GM12878 (cell line): Measurements from ENCODE around the gene UBAP1L. TPM values are rescaled to one million over a fixed set of nuclear protein-coding genes. Genes with fewer than 3 reads are reported as not detected.

Source experiments
- ATAC-seq: fragments of 200-7000 bp; cut with Tn5 transposase; 3 replicates; pipeline ENCODE4 v1.9.1; 2020; ENCODE audit warnings: mild to moderate bottlenecking, moderate library complexity
- BruUV-seq: library from RNA; stranded (reverse); fragments of 400-500 nt; replicated peaks from 2 replicates; lab custom pipeline; 2021; lab: Mats Ljungman, UMichigan
- CTCF ChIA-PET: fragments of 300-600 bp; sonication (Branson Sonifier 250); formaldehyde crosslinking; extraction: SDS; loops from one replicate; lab custom pipeline; 2021; ENCODE audit warnings: inconsistent platforms; lab: Yijun Ruan, JAX
- POLR2A ChIA-PET: fragments of 350-600 bp; formaldehyde crosslinking; extraction: SDS; loops from one replicate; lab custom pipeline; 2021; ENCODE audit warnings: inconsistent platforms; lab: Charles Lee
- RAD21 ChIA-PET: fragments of 300-600 bp; sonication (Branson Sonifier 250); formaldehyde crosslinking; loops from one replicate; lab custom pipeline; 2023; ENCODE audit warnings: antibody characterized with exemption; ENCODE audit not compliant: unreplicated experiment; lab: Charles Lee
- SMC1A ChIA-PET: fragments of 300-600 bp; sonication (Branson Sonifier 250); formaldehyde crosslinking; loops from one replicate; lab custom pipeline; 2023; ENCODE audit not compliant: unreplicated experiment, uncharacterized antibody; lab: Charles Lee
- DNase-seq: peaks from one replicate; pipeline ENCODE4 v3.0.0-alpha.2; 2011; ENCODE audit warnings: low read depth, low spot score
- FAIRE-seq: peaks from 3 replicates; lab custom pipeline; 2011; peaks lifted over from hg19 to GRCh38; lab: Jason Lieb, UNC
- H2AFZ ChIP-seq: 2 replicates; pipeline ENCODE4 v1.6.0; 2011; ENCODE audit warnings: low read depth, low read length, control low read depth; ENCODE audit not compliant: control insufficient read depth
- H3K27ac ChIP-seq: 2 replicates; pipeline ENCODE4 v1.5.1; 2011; ENCODE audit warnings: control low read depth; ENCODE audit not compliant: control insufficient read depth, insufficient read depth
- H3K27me3 ChIP-seq, 2 experiments: replicated peaks in 1 of 2; 2 replicates each; pipeline versions ENCODE4 v1.6.0 to v1.6.1; 2011; ENCODE audit warnings: low read length in 1 of 2; ENCODE audit not compliant: control insufficient read depth in 2 of 2, insufficient read depth in 2 of 2
- H3K36me3 ChIP-seq, 2 experiments: 2 replicates each; pipeline ENCODE4 v1.5.1; 2011; ENCODE audit warnings: low read length in 1 of 2; ENCODE audit not compliant: control insufficient read depth in 2 of 2, insufficient read depth in 2 of 2
- H3K4me1 ChIP-seq: 2 replicates; pipeline ENCODE4 v1.6.1; 2011; ENCODE audit warnings: mild to moderate bottlenecking, low read length, moderate library complexity, mixed read lengths; ENCODE audit not compliant: control insufficient read depth, insufficient read depth
- H3K4me2 ChIP-seq: 2 replicates; pipeline ENCODE4 v1.6.0; 2011; ENCODE audit warnings: control low read depth; ENCODE audit not compliant: control insufficient read depth, insufficient read depth
- H3K4me3 ChIP-seq: fragments of 200-600 bp; sonication (generic); 2 replicates; pipeline ENCODE4 v1.5.1; 2016
- H3K79me2 ChIP-seq: 2 replicates; pipeline ENCODE4 v1.6.0; 2011; ENCODE audit warnings: low read length; ENCODE audit not compliant: control insufficient read depth, insufficient read depth
- H3K9ac ChIP-seq: 2 replicates; pipeline ENCODE4 v1.8.0; 2011; ENCODE audit warnings: low read length, control low read depth, mixed read lengths; ENCODE audit not compliant: control insufficient read depth, insufficient read depth
- H3K9me3 ChIP-seq: replicated peaks from 3 replicates; pipeline ENCODE4 v1.5.1; 2011; ENCODE audit warnings: mild to moderate bottlenecking, low read length; ENCODE audit not compliant: control insufficient read depth, insufficient read depth
- H4K20me1 ChIP-seq: 2 replicates; pipeline ENCODE4 v1.6.0; 2011; ENCODE audit not compliant: control insufficient read depth, insufficient read depth
- FOXM1 ChIP-seq: IDR thresholded peaks from 2 replicates; pipeline ENCODE4 v1.6.1; 2012; ENCODE audit warnings: low read depth, mild to moderate bottlenecking, inconsistent platforms, low read length, moderate library complexity
- ZBTB4 ChIP-seq: fragments of 450-650 bp; formaldehyde crosslinking; IDR thresholded peaks from 2 replicates; pipeline ENCODE4 v1.4.0; 2022; ENCODE audit warnings: mild to moderate bottlenecking, moderate library complexity
- WGBS: methylation state at CpG from one replicate; pipeline ENCODE4 v1.1.6; 2016; ENCODE audit warnings: low lambda C conversion rate; ENCODE audit not compliant: insufficient replicate concordance, insufficient coverage; ENCODE audit errors: missing lambda C conversion rate; 5-methylcytosine and 5-hydroxymethylcytosine counted together
- in situ Hi-C: fragments of 300-500 bp; cut with MboI; formaldehyde crosslinking; loops from 9 replicates; pipeline ENCODE4 v1.14.3; 2018; ENCODE audit warnings: mixed read lengths
- intact Hi-C: fragments of 100-400 bp; cut with micrococcal nuclease; formaldehyde crosslinking; loops from one replicate; pipeline ENCODE4 v1.14.2; 2022; ENCODE audit not compliant: unreplicated experiment
- polyA plus RNA-seq, 11 experiments: library from polyadenylated mRNA; depleted of rRNA in 4 of 11; unstranded in 6 of 11; stranded (reverse) in 5 of 11; fragments of >200 nt; fragmentation: Nextera tagmentation in 4 of 11; fragmentation: Illumina TruSeq in 1 of 11; extraction: Ambion mirVana in 4 of 11; extraction: Trizol in 1 of 11; gene quantifications; 1 replicate in 1 of 11; 2 replicates in 10 of 11; pipeline versions ENCODE4 v1.2.1 to v1.2.3, GENCODE V29; 2011 to 2016; ENCODE audit warnings: inconsistent platforms in 2 of 11, missing spikeins in 2 of 11, low read depth in 1 of 11
- small RNA-seq: library from RNA; depleted of rRNA; stranded (forward); fragments of <200 nt; gene quantifications from one replicate; pipeline ENCODE3, GENCODE V24; 2014
- total RNA-seq, 4 experiments: library from RNA; depleted of rRNA in 3 of 4; stranded (reverse); fragments of >200 nt in 3 of 4; fragmentation: Illumina TruSeq in 1 of 4; extraction: Trizol in 1 of 4; gene quantifications; 2 replicates each; pipeline versions ENCODE4 v1.2.1 to v1.2.3, GENCODE V29; 2013 to 2021

UBAP1L gene
- total and polyA plus RNA-seq, 10 of the 15 experiments (the other 5 are each of a cell fraction or from before 2014, with no cell fraction given): 0.03 to 2.6 (median 1.0) TPM

- WGBS: 43% methylated on average over 4 of the region's 4 CpGs
- Histone ChIP-seq H3K4me2 (no peak overlapping the region), H2AFZ (no peak overlapping the region), H3K79me2 (no peaks in the 10 kb centered on the region), H3K27me3 (no peaks in the 10 kb centered on the region), H4K20me1 (no peaks in the 10 kb centered on the region), H3K9ac (no peak overlapping the region), H3K27ac (no peak overlapping the region), H3K4me3 (no peak overlapping the region), H3K4me1 (no peaks in the 10 kb centered on the region), H3K9me3 (no peaks in the 10 kb centered on the region), H3K36me3 (no peaks in the 10 kb centered on the region)
- ChIA-PET POLR2A (interaction anchor here (0.6 to 2.5 kb wide), 3 partner anchors 9 to 62 kb away, joined by 3 to 6 read pairs (median 3); no protein-coding TSS in a partner anchor), CTCF (interaction anchor here (0.5 to 3.5 kb wide), 10 partner anchors 9 to 781 kb away, joined by 3 to 22 read pairs (median 4); no protein-coding TSS in a partner anchor), SMC1A (interaction anchor here (0.8 to 4.9 kb wide), 2 partner anchors 9 to 310 kb away, joined by 3 to 28 read pairs; no protein-coding TSS in a partner anchor), RAD21 (interaction anchor here (1.0 to 3.3 kb wide), 3 partner anchors 9 to 41 kb away, joined by 3 to 20 read pairs (median 4); no protein-coding TSS in a partner anchor)
- no peak for ATAC-seq
- BruUV-seq: no TSS peak
- in situ Hi-C loops (no loop called here), intact Hi-C loops (no loop called here)
- FAIRE-seq: no peak
- no peak for TF ChIP-seq ZBTB4 (CRISPR knock-in tag)
- no peak for TF ChIP-seq FOXM1
- no peak for DNase-seq
These were observed 72.1 kb downstream of the UBAP1L start for GRCh38 chr15:65042776-65043327.

Small RNA genes within 50 kb of the gene (small RNA-seq; reads per million reads assigned to genes)
- gene AC013553.1: not detected

Other genes starting within 250 kb of the UBAP1L start
Only the 7 nearest of the 12 such genes appear.
- gene MTFMT, start 85.6 kb downstream of the UBAP1L start, total RNA-seq (2014; rRNA removed): 17.4 and 21.1 TPM in 2 replicates
- gene MTFMT, start 85.6 kb downstream of the UBAP1L start, total RNA-seq (2014; rRNA removed; fragmentation: Illumina TruSeq; extraction: Trizol): 16.1 and 16.9 TPM in 2 replicates
- 16.1 and 16.7 TPM in 2 replicates for gene MTFMT, start 85.6 kb downstream of the UBAP1L start, total RNA-seq (2021)
- 18.1 and 21.2 TPM in 2 replicates for gene MTFMT, start 85.6 kb downstream of the UBAP1L start, polyA plus RNA-seq (2011; rRNA removed)
- 18.3 and 20.0 TPM in 2 replicates for gene MTFMT, start 85.6 kb downstream of the UBAP1L start, polyA plus RNA-seq (2014; fragmentation: Illumina TruSeq; extraction: Trizol)
- 1 to 10 TPM; 1.7 to 3.3 TPM for gene MTFMT, start 85.6 kb downstream of the UBAP1L start, polyA plus RNA-seq (2014; fragmentation: Nextera tagmentation; extraction: Ambion mirVana)
- 14.7 and 17.3 TPM in 2 replicates for gene MTFMT, start 85.6 kb downstream of the UBAP1L start, polyA plus RNA-seq (2014; rRNA removed)
- gene MTFMT, start 85.6 kb downstream of the UBAP1L start, polyA plus RNA-seq (2016; fragmentation: Nextera tagmentation; extraction: Ambion mirVana): 10 to 100 TPM; 25.9 to 29.8 TPM
- 0.17 TPM in 1 of 2 replicates, not detected in the other for gene SLC51B, start 69.8 kb downstream of the UBAP1L start, total RNA-seq (2014; rRNA removed)
- not detected in 2 replicates for gene SLC51B, start 69.8 kb downstream of the UBAP1L start, total RNA-seq (2014; rRNA removed; fragmentation: Illumina TruSeq; extraction: Trizol)
- not detected in 2 replicates for gene SLC51B, start 69.8 kb downstream of the UBAP1L start, total RNA-seq (2021)
- 0.13 TPM in 1 of 2 replicates, not detected in the other for gene SLC51B, start 69.8 kb downstream of the UBAP1L start, polyA plus RNA-seq (2011; rRNA removed)
- not detected in 2 replicates for gene SLC51B, start 69.8 kb downstream of the UBAP1L start, polyA plus RNA-seq (2014; fragmentation: Illumina TruSeq; extraction: Trizol)
- gene SLC51B, start 69.8 kb downstream of the UBAP1L start, polyA plus RNA-seq (2014; fragmentation: Nextera tagmentation; extraction: Ambion mirVana): under 1 TPM; 0.05 to 0.13 TPM
- not detected in 2 replicates for gene SLC51B, start 69.8 kb downstream of the UBAP1L start, polyA plus RNA-seq (2014; rRNA removed)
- gene SLC51B, start 69.8 kb downstream of the UBAP1L start, polyA plus RNA-seq (2016; fragmentation: Nextera tagmentation; extraction: Ambion mirVana): not detected
- gene RASL12, start 47.2 kb downstream of the UBAP1L start, total RNA-seq (2014; rRNA removed): 0.06 TPM in 1 of 2 replicates, not detected in the other
- gene RASL12, start 47.2 kb downstream of the UBAP1L start, total RNA-seq (2014; rRNA removed; fragmentation: Illumina TruSeq; extraction: Trizol): not detected in 2 replicates
- gene RASL12, start 47.2 kb downstream of the UBAP1L start, total RNA-seq (2021): 0.10 TPM in 1 of 2 replicates, not detected in the other
- gene RASL12, start 47.2 kb downstream of the UBAP1L start, polyA plus RNA-seq (2011; rRNA removed): not detected in 2 replicates
- 0.06 TPM in 1 of 2 replicates, not detected in the other for gene RASL12, start 47.2 kb downstream of the UBAP1L start, polyA plus RNA-seq (2014; fragmentation: Illumina TruSeq; extraction: Trizol)
- gene RASL12, start 47.2 kb downstream of the UBAP1L start, polyA plus RNA-seq (2014; fragmentation: Nextera tagmentation; extraction: Ambion mirVana): not detected
- 0.08 TPM in 1 of 2 replicates, not detected in the other for gene RASL12, start 47.2 kb downstream of the UBAP1L start, polyA plus RNA-seq (2014; rRNA removed)
- gene RASL12, start 47.2 kb downstream of the UBAP1L start, polyA plus RNA-seq (2016; fragmentation: Nextera tagmentation; extraction: Ambion mirVana): not detected
- 0.06 TPM in 1 of 2 replicates, not detected in the other for gene KBTBD13, start 38.5 kb downstream of the UBAP1L start, total RNA-seq (2014; rRNA removed)
- gene KBTBD13, start 38.5 kb downstream of the UBAP1L start, total RNA-seq (2014; rRNA removed; fragmentation: Illumina TruSeq; extraction: Trizol): not detected in 2 replicates
- not detected in 2 replicates for gene KBTBD13, start 38.5 kb downstream of the UBAP1L start, total RNA-seq (2021)
- not detected in 2 replicates for gene KBTBD13, start 38.5 kb downstream of the UBAP1L start, polyA plus RNA-seq (2011; rRNA removed)
- not detected in 2 replicates for gene KBTBD13, start 38.5 kb downstream of the UBAP1L start, polyA plus RNA-seq (2014; fragmentation: Illumina TruSeq; extraction: Trizol)
- not detected for gene KBTBD13, start 38.5 kb downstream of the UBAP1L start, polyA plus RNA-seq (2014; fragmentation: Nextera tagmentation; extraction: Ambion mirVana)
- 0.04 TPM in 1 of 2 replicates, not detected in the other for gene KBTBD13, start 38.5 kb downstream of the UBAP1L start, polyA plus RNA-seq (2014; rRNA removed)
- gene KBTBD13, start 38.5 kb downstream of the UBAP1L start, polyA plus RNA-seq (2016; fragmentation: Nextera tagmentation; extraction: Ambion mirVana): not detected
- gene PDCD7, start 18.6 kb upstream of the UBAP1L start, total RNA-seq (2014; rRNA removed): 14.9 and 15.8 TPM in 2 replicates
- gene PDCD7, start 18.6 kb upstream of the UBAP1L start, total RNA-seq (2014; rRNA removed; fragmentation: Illumina TruSeq; extraction: Trizol): 12.4 and 12.6 TPM in 2 replicates
- 20.1 and 22.9 TPM in 2 replicates for gene PDCD7, start 18.6 kb upstream of the UBAP1L start, total RNA-seq (2021)
- gene PDCD7, start 18.6 kb upstream of the UBAP1L start, polyA plus RNA-seq (2011; rRNA removed): 22.8 and 24.3 TPM in 2 replicates
- 24.2 and 26.0 TPM in 2 replicates for gene PDCD7, start 18.6 kb upstream of the UBAP1L start, polyA plus RNA-seq (2014; fragmentation: Illumina TruSeq; extraction: Trizol)
- gene PDCD7, start 18.6 kb upstream of the UBAP1L start, polyA plus RNA-seq (2014; fragmentation: Nextera tagmentation; extraction: Ambion mirVana): 10 to 100 TPM; 10.1 to 11.2 TPM
- gene PDCD7, start 18.6 kb upstream of the UBAP1L start, polyA plus RNA-seq (2014; rRNA removed): 14.1 and 15.1 TPM in 2 replicates
- gene PDCD7, start 18.6 kb upstream of the UBAP1L start, polyA plus RNA-seq (2016; fragmentation: Nextera tagmentation; extraction: Ambion mirVana): 1 to 10 TPM; 4.2 to 8.6 TPM
- gene CLPX, start 70.1 kb upstream of the UBAP1L start, total RNA-seq (2014; rRNA removed): 18.4 and 23.4 TPM in 2 replicates
- gene CLPX, start 70.1 kb upstream of the UBAP1L start, total RNA-seq (2014; rRNA removed; fragmentation: Illumina TruSeq; extraction: Trizol): 41.9 and 44.4 TPM in 2 replicates
- gene CLPX, start 70.1 kb upstream of the UBAP1L start, total RNA-seq (2021): 46.7 and 49.5 TPM in 2 replicates
- gene CLPX, start 70.1 kb upstream of the UBAP1L start, polyA plus RNA-seq (2011; rRNA removed): 57.4 and 97.6 TPM in 2 replicates
- 42.1 and 48.7 TPM in 2 replicates for gene CLPX, start 70.1 kb upstream of the UBAP1L start, polyA plus RNA-seq (2014; fragmentation: Illumina TruSeq; extraction: Trizol)
- 10 to 100 TPM; 10.1 to 12.5 TPM for gene CLPX, start 70.1 kb upstream of the UBAP1L start, polyA plus RNA-seq (2014; fragmentation: Nextera tagmentation; extraction: Ambion mirVana)
- 33.4 and 37.8 TPM in 2 replicates for gene CLPX, start 70.1 kb upstream of the UBAP1L start, polyA plus RNA-seq (2014; rRNA removed)
- gene CLPX, start 70.1 kb upstream of the UBAP1L start, polyA plus RNA-seq (2016; fragmentation: Nextera tagmentation; extraction: Ambion mirVana): 10 to 100 TPM; 20.0 to 24.8 TPM
- gene CILP, start 96.3 kb upstream of the UBAP1L start, total RNA-seq (2014; rRNA removed): 0.06 TPM in 1 of 2 replicates, not detected in the other
- not detected in 2 replicates for gene CILP, start 96.3 kb upstream of the UBAP1L start, total RNA-seq (2014; rRNA removed; fragmentation: Illumina TruSeq; extraction: Trizol)
- 0.05 TPM in 1 of 2 replicates, not detected in the other for gene CILP, start 96.3 kb upstream of the UBAP1L start, total RNA-seq (2021)
- gene CILP, start 96.3 kb upstream of the UBAP1L start, polyA plus RNA-seq (2011; rRNA removed): 0.04 TPM in 2 replicates
- 0.03 TPM in 1 of 2 replicates, not detected in the other for gene CILP, start 96.3 kb upstream of the UBAP1L start, polyA plus RNA-seq (2014; fragmentation: Illumina TruSeq; extraction: Trizol)
- gene CILP, start 96.3 kb upstream of the UBAP1L start, polyA plus RNA-seq (2014; fragmentation: Nextera tagmentation; extraction: Ambion mirVana): not detected
- gene CILP, start 96.3 kb upstream of the UBAP1L start, polyA plus RNA-seq (2014; rRNA removed): 0.03 and 0.04 TPM in 2 replicates
- under 1 TPM in 1 of 2 experiments, not detected in 1; 0.04 TPM for gene CILP, start 96.3 kb upstream of the UBAP1L start, polyA plus RNA-seq (2016; fragmentation: Nextera tagmentation; extraction: Ambion mirVana)